Parathyroid adenoma (tissue), 2 donors: ENCODE data around the gene C4orf50.

Experiments
- H2AFZ ChIP-seq: fragments of 300-600 bp; sonication (generic); one replicate; pipeline ENCODE4 v1.7.0; 2017; ENCODE audit warnings: antibody characterized with exemption, mild to moderate bottlenecking
- H3K27ac ChIP-seq: fragments of 300-600 bp; sonication (generic); one replicate; pipeline ENCODE4 v1.7.0; 2017
- H3K27me3 ChIP-seq: fragments of 300-600 bp; sonication (generic); one replicate; pipeline ENCODE4 v1.7.0; 2017; ENCODE audit warnings: low read length; ENCODE audit not compliant: control insufficient read depth, insufficient read depth
- H3K36me3 ChIP-seq: fragments of 300-600 bp; sonication (generic); one replicate; pipeline ENCODE4 v1.7.0; 2017; ENCODE audit warnings: low read length; ENCODE audit not compliant: control insufficient read depth, insufficient read depth
- H3K4me1 ChIP-seq: fragments of 300-600 bp; sonication (generic); one replicate; pipeline ENCODE4 v1.7.0; 2017; ENCODE audit warnings: control low read depth
- H3K4me2 ChIP-seq: fragments of 300-600 bp; sonication (generic); one replicate; pipeline ENCODE4 v1.7.0; 2017; ENCODE audit warnings: low read length
- H3K4me3 ChIP-seq: fragments of 300-600 bp; sonication (generic); one replicate; pipeline ENCODE4 v1.7.0; 2017; ENCODE audit warnings: low read depth, low read length
- H3K79me2 ChIP-seq: fragments of 300-600 bp; sonication (generic); one replicate; pipeline ENCODE4 v1.7.0; 2017; ENCODE audit warnings: control low read depth
- H3K9ac ChIP-seq: fragments of 300-600 bp; sonication (generic); one replicate; pipeline ENCODE4 v1.7.0; 2017; ENCODE audit warnings: mild to moderate bottlenecking
- H3K9me3 ChIP-seq: fragments of 300-600 bp; sonication (generic); one replicate; pipeline ENCODE4 v1.7.0; 2017; ENCODE audit warnings: low read length; ENCODE audit not compliant: control insufficient read depth
- CTCF ChIP-seq: fragments of 300-600 bp; sonication (generic); IDR thresholded peaks from one replicate; pipeline ENCODE4 v1.7.0; 2017; ENCODE audit warnings: antibody characterized with exemption, mild to moderate bottlenecking
- donor health status: primary hyperparathyroidism.

Gene C4orf50

DNA sequence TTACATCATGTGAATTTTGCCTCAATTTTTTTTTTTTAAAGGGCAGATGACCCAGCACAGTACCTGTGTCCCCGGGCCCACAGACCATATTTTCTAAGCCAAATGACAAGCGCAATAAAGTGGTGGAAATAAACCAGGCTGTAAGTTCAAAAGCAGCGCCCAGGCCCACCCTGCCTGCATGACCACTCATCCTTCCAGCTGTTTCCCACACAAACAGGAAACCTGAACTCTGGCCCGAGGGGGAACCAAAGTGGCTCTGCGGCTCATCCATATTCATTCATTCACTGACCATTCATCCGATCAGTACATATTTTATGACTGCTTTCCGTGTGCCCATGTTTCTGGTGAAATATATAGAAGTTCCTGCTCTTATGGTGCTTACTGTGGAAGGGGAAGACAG is 91.6 kb downstream of the C4orf50 start:
- Histone ChIP-seq H3K4me1 (no peaks in the 10 kb centered on the region), H3K79me2 (no peaks in the 10 kb centered on the region), H3K27ac (no peak overlapping the region), H2AFZ (no peak overlapping the region), H3K9me3 (no peaks in the 10 kb centered on the region), H3K36me3 (no peaks in the 10 kb centered on the region), H3K4me3 (no peak overlapping the region), H3K27me3 (no peaks in the 10 kb centered on the region), H3K9ac (no peak overlapping the region), H3K4me2 (no peak overlapping the region)
- TF ChIP-seq CTCF, result no peak

DNA sequence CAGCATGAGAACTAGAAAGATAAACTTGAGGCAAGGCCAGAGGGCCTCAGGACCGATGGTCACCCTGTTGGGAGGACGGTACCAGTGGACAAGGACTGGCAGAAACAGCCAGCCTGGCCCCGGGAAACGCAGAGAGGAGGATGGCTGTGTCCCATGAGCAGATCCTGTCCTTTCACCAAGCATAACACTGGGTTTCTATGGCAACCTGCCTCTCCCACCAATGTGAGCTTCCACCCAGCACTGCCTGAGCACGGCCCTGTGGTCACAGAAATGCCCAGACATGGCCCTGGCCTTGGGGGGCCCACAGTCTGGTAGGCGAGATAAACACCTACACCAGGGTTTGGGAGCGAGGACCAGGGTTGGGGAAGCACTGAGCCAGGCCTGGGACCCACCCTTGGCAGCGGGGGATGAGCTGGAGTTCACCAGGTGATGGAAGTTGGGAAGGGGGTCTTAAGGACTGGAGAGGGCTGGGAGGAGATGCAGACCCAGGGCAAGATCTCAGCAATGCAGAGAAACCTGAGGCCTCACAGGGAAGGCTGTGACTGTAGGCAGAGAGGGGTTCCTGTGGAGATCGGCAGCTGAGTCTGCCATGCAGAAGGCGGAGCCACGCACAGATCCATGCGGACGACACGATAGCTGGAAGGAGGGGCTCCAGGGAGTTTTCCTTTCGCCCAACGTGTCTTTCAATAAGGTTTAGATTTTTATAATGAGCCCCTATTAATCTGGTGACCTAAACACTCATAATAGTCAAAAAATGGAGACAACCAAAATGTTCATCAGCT is 92.6 kb downstream of the C4orf50 start:
- H3K4me2 ChIP-seq, result no peak overlapping the region
- H3K9me3 ChIP-seq, result no peaks in the 10 kb centered on the region
- H2AFZ ChIP-seq, result no peak overlapping the region
- no peak for TF ChIP-seq CTCF
- H3K4me1 ChIP-seq, result no peaks in the 10 kb centered on the region
- no peak overlapping the region for H3K4me3 ChIP-seq
- no peaks in the 10 kb centered on the region for H3K79me2 ChIP-seq
- H3K36me3 ChIP-seq, result no peaks in the 10 kb centered on the region
- no peak overlapping the region for H3K27ac ChIP-seq
- no peaks in the 10 kb centered on the region for H3K27me3 ChIP-seq
- no peak overlapping the region for H3K9ac ChIP-seq

- Histone ChIP-seq H3K4me2 (no peak overlapping the region), H3K9me3 (no peaks in the 10 kb centered on the region), H3K36me3 (no peaks in the 10 kb centered on the region), H3K4me1 (no peaks in the 10 kb centered on the region), H3K9ac (no peak overlapping the region), H2AFZ (no peak overlapping the region), H3K27ac (no peak overlapping the region), H3K27me3 (no peaks in the 10 kb centered on the region), H3K4me3 (no peak overlapping the region), H3K79me2 (no peaks in the 10 kb centered on the region)
- no peak for TF ChIP-seq CTCF
Measured at GRCh38 chr4:5924461-5925125, 93.6 kb downstream of the C4orf50 start.

DNA sequence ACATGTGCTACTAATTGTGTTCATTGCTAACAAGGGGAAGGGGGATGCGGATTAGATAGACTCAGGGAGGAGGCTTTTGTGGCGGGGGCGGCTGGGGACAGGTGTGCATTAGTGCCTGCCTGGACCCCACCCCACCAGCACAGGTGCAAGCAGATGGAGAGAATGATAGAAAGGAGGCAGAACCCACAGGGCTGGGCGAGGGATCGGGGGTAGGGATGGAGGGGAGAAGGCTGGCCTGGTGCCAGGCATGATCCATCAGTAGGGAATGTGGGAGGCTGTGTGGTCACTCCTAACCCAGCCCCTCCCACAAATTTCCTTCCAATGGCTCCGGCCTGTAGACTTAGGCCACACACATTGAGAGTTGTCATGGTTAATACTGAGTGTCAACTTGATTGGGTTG is 94.9 kb downstream of the C4orf50 start:
- no peaks in the 10 kb centered on the region for H3K36me3 ChIP-seq
- H3K9ac ChIP-seq, result no peak overlapping the region
- no peak overlapping the region for H2AFZ ChIP-seq
- no peaks in the 10 kb centered on the region for H3K79me2 ChIP-seq
- H3K9me3 ChIP-seq, result no peaks in the 10 kb centered on the region
- no peak overlapping the region for H3K4me3 ChIP-seq
- no peaks in the 10 kb centered on the region for H3K27me3 ChIP-seq
- H3K4me1 ChIP-seq, result no peaks in the 10 kb centered on the region
- H3K4me2 ChIP-seq, result no peak overlapping the region
- TF ChIP-seq CTCF, result no peak
- H3K27ac ChIP-seq, result no peak overlapping the region
